ENCODE data around the gene MYO1D.
"Not testable (repeated sequence)": the region's sequence is repeated elsewhere in the genome, so short reads cannot be mapped to it uniquely, and the experiment has no call there.

MYO1D gene

DNA sequence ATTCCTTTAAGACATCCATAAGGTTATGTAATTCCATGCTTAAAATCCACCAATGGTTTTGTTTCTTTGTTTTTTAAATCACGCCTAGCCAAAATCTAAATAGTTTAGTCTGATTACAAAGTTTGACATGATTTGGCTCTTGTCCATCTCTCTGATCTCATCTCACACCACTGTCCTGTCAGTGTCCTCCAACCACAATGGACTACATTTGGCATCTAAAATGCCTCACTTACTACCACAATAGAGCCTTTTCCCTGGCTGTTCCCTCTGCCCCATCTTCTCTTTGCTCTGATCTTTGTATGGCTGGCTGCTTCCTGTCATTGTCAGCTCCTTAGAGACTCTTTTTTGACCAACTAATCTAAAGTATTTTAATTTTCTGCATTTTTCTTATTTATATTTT lies 157.2 kb downstream of the MYO1D start:
- no peak for DNase-seq

DNA sequence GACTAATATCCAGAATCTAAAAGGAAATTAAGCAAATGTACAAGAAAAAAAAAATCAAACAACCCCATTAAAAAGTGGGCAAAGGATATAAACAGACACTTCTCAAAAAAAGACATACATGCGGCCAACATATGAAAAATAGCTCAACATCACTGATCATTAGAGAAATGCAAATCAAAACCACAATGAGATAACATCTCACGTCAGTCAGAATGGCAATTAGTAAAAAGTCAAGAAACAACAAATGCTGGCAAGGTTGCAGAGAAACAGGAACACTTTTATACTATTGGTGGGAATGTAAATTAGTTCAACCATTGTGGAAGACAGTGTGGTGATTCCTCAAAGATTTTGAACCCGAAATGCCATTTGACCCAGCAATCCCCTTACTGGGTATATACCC lies 162.0 kb downstream of the MYO1D start:
- not testable (repeated sequence) for DNase-seq

GRCh38 chr17:32714206-32714605 lies 162.7 kb downstream of the MYO1D start:
- DNase-seq, result not testable (repeated sequence)

DNA sequence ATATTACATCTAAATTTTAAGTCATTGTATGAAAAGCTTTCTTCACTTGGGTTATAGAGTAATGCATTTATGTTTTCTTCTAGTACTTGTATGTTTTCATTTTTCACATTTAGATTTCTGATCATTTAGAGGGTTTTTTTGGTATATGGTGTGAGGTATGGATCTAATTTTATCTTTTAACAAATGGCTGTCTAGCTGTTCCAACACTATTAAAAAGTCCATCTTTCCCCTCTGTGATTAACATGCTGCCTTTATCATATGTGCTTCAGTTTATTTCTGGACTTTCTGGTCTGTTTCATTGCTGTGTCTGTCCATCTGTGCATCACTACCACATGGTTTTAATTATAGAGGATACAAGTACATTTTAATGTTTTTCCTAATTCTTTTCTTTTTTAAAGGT lies 163.8 kb downstream of the MYO1D start:
- DNase-seq, result no peak

GRCh38 chr17:32709562-32709961 lies 167.4 kb downstream of the MYO1D start:
- DNase-seq, result no peak

- no peak for DNase-seq
These were observed 175.1 kb downstream of the MYO1D start for GRCh38 chr17:32701871-32702270.

GRCh38 chr17:32699247-32699646 lies 177.7 kb downstream of the MYO1D start:
- no peak for DNase-seq

DNA sequence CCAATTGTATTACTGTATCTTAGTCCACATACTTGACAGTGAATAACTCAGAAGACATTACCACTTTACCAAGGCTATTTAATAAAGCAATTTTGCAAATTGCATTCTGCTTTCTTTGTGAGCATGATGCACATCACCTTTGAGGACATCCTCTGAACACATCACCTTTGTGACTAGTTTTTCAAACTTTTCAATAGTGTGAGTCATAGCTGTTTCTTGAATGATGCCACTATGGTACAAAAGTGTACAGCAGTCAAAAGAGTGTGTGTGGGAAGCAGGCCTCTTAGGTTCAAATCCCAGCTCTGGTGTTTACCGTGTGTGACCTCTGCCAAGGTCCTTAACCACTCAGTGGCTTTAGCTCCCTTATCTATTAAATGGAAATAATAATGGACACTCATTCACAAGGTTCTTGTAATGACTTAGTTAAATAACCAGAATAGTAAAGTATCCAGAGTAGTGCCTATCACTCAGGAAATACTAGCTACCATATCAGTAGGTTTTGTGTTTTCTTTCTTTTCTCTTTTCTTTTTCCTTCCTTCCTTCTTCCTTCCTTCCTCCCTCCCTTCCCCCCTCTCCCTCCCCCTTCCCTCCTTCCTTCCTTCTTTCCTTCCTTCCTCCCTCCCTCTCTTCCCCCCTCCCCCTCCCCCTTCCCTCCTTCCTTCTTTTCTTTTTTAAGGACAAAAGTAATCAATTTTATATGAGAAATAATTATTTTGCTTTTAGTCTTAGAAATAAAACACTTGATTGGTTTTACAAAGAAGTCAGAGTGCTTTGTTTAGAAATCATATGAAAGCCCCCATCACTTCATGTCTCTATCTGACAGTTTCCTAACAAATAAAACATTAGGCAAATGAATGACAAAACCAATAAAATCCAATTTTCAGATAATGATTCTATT lies 178.9 kb downstream of the MYO1D start:
- no peak for DNase-seq

DNA sequence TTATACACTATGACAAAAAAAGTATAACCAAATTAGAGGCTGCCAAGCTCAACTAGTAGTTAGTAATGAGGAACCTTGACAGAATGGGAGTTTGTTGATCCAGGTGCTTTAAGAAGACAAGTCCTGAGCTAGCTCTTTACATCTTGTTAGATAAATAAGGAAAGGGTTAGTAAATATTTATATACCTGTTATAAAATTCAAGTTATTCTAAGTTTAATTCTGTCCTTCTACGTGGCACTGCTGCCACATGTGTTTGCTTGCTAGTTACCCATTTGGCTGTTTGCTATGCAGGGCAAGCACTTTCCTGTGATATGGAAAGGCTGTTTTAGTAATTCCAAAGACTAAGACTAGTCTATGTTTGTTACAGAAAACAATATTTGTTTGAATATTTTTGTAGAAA lies 180.5 kb downstream of the MYO1D start:
- no peak for DNase-seq

DNA sequence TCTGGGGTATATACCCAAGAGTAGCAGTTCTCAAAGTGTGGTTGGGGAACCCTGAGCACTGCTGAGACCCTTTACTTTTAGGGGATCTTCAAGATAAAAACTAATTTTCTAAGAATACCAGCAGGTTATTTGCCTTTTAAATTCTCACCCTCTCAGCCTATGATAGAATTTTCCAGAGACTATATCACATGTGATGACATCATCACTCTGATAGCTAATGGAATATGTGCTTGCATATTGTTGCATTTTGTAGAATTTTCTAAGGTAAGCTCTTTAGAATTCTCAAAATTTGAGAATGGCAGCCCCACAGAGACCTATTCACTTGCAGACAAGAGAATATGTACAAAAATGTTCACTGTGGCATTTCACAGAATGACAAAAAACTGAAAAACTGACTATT lies 181.1 kb downstream of the MYO1D start:
- DNase-seq, result no peak

DNA sequence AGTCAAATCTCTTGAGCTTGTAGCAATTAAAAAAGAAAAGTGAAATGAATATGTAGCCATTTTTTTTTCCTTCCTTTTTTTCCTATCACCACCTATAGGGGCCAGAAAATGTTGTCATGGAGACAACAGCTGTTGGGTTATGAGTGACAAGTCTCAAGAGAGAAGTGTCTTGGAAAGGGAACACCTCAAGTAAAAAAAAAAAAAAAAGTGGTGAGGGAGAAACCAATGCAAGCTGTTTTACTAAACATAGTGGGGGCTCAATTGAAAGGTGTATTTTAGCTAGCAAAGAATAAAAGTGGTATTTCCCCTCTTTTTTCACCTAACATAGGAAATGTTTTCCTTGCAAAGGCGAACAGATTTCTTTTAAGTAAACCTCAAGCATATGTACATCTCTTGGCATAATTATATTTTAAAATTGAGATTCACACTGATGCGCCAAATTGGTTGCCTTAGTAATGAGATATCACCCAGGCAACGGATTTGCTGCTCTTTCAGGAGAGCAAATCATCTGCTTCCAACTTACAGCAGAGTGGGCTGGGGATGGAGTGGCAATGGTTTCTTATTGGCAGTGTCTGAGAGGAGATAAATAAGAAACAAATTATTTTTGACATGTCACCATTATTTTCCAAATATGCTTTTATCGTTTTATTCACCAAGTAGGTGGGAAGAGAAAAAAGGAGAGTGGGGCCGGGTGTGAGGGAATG lies 183.6 kb downstream of the MYO1D start:
- DNase-seq, result peak; percentile 75

GRCh38 chr17:32692179-32692578 lies 184.7 kb downstream of the MYO1D start:
- DNase-seq, result no peak

GRCh38 chr17:32689348-32689747 lies 187.6 kb downstream of the MYO1D start:
- no peak for DNase-seq

DNA sequence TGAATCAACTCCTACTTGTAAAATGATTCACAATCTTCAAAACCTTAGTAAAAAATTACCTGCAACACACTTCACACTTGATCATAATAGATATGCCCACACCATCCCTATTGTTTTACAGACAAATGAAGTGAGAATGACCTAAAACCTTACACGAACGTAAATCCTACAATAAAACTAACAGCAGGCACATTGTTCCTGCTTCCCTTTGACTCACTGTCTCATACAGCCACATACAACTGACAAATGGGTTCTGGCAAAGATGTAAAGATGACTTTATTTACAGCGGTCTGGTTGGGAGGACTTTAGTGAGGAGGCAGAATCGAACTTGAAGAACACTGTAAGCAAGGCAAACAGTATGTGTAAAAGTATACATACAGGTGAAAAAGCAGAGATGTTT lies 188.7 kb downstream of the MYO1D start:
- DNase-seq, result no peak

DNA sequence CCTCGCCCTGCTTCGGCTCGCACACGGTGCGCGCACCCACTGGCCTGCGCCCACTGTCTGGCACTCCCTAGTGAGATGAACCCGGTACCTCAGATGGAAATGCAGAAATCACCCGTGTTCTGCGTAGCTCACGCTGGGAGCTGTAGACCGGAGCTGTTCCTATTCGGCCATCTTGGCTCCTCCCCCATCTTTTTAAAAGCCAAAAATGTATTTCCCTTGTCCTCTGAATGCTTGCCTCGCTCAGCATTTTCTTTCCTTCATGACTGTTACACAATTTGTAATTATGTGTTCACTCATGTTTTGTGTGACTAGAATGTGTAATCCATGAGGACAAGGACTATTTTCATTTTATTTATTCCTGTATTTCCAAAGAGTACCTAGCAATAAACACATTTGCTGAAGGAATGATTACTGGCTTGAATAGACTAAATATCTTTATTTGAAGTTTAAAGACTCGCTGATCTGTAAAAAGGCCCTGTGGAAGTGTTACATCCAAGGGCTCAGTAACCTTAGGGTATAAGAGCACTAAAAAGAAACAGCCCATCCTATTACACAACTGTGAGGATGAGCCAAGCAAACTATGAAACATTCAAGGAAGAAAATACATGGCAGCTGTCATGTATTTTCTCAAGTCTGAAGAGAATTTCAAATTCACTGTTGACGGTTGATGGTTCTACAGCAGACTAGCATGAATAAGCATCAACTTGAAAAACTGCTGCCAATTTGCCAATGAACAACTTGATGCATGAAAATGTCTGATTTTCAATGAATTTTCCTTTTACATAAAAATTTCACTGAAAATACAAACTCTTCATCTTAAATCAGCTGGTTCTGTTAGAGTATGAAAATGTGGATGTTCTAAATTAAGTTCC lies 192.6 kb downstream of the MYO1D start:
- DNase-seq, result no peak

GRCh38 chr17:32673964-32674363 lies 203.0 kb downstream of the MYO1D start:
- DNase-seq, result no peak

DNA sequence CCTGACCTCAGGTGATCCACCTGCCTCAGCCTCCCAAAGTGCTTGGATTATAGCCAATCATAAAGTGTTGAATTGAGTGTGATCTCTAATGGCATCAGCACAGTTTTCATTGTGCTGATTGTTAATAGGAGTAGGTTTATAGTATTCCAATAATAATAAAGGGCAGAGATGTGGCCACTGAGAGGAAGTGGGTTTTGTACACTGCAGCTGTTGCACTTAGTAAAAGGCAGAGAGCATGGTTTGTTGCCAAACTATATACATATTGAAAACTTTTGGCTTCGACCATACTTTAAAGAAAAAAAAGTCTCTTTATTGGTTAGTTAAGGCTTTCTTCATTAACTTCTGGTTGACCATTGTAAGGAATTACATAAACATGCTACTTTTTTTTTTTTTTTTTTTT lies 204.2 kb downstream of the MYO1D start:
- no peak for DNase-seq

DNA sequence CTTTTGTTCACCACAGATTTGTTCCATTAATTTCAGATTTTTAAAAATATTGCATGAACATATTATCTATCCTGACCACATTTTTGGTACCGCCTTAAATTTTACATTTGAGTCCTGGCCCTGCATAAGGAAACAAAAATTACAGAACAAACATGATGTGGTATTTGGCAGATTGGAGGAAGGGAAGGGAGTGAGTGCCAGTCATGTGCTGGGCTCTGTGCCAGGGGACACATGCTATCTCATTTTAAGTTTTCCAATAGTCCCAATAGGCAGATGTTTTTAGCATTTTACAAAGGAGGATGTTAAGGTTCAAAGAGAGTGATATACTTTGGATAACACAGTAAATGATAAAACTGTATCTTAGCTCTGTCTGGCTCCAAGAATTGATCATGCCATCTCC lies 205.0 kb downstream of the MYO1D start:
- no peak for DNase-seq

- DNase-seq, result no peak
These were observed 211.9 kb downstream of the MYO1D start for GRCh38 chr17:32664936-32665583.

DNA sequence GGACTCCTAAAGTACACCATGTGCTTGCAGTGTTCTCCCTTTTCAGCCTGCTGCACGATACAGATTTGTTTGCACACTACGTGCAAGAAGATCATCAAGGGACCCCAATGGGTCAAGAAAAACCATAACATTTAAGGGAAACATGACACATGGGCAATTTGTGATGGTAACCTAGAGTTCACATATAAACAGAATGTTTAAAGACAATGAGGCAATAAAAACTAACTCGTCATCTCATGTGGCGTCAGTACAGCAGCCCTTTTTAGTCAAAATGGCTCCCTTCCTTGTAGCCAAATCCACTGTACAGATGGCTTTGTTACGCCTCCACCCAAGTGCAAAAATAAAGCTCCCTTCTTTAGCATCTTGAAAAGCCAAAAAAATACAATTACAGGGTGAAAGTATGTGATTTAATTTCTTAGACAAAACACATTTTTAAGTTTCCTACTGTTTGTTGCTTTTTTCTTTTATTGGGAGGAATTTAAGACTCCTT lies 216.4 kb downstream of the MYO1D start:
- no peak for DNase-seq

DNA sequence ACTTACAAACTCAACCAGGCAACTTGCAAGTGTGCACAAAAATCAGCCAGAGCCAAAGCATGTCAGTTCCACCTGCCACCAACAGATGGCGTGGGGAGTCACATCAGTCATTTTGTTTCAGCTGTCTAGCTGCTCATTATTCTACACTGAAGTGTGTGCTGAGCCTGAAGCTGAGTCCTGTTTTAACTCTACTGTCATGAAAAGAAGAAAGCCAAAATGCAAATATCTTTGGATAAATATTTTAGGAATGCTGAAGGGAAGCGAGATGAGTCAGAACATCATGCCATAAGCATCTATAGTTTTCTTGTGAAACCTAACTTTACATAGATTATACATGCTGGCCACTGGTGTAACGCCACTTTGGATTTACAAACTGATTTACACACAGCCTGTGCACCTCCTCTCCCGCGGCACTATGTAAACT lies 217.5 kb downstream of the MYO1D start:
- no peak for DNase-seq

Data from NCI-H524 treated with DMSO at 0.1 percent for 48 hours (cell line).